GM12878 (cell line): ENCODE measurements around the gene CEP131. TPM values are rescaled to one million over a fixed set of nuclear protein-coding genes. Genes with fewer than 3 reads are reported as not detected.

Experiments used
- ATAC-seq: fragments of 200-7000 bp; cut with Tn5 transposase; 3 replicates; pipeline ENCODE4 v1.9.1; 2020; ENCODE audit warnings: mild to moderate bottlenecking, moderate library complexity
- BruUV-seq: library from RNA; stranded (reverse); fragments of 400-500 nt; replicated peaks from 2 replicates; lab custom pipeline; 2021; lab: Mats Ljungman, UMichigan
- CTCF ChIA-PET: fragments of 300-600 bp; sonication (Branson Sonifier 250); formaldehyde crosslinking; extraction: SDS; loops from one replicate; lab custom pipeline; 2021; ENCODE audit warnings: inconsistent platforms; lab: Yijun Ruan, JAX
- POLR2A ChIA-PET: fragments of 350-600 bp; formaldehyde crosslinking; extraction: SDS; loops from one replicate; lab custom pipeline; 2021; ENCODE audit warnings: inconsistent platforms; lab: Charles Lee
- RAD21 ChIA-PET: fragments of 300-600 bp; sonication (Branson Sonifier 250); formaldehyde crosslinking; loops from one replicate; lab custom pipeline; 2023; ENCODE audit warnings: antibody characterized with exemption; ENCODE audit not compliant: unreplicated experiment; lab: Charles Lee
- SMC1A ChIA-PET: fragments of 300-600 bp; sonication (Branson Sonifier 250); formaldehyde crosslinking; loops from one replicate; lab custom pipeline; 2023; ENCODE audit not compliant: unreplicated experiment, uncharacterized antibody; lab: Charles Lee
- DNase-seq: peaks from one replicate; pipeline ENCODE4 v3.0.0-alpha.2; 2011; ENCODE audit warnings: low read depth, low spot score
- FAIRE-seq: peaks from 3 replicates; lab custom pipeline; 2011; peaks lifted over from hg19 to GRCh38; lab: Jason Lieb, UNC
- H2AFZ ChIP-seq: 2 replicates; pipeline ENCODE4 v1.6.0; 2011; ENCODE audit warnings: low read depth, low read length, control low read depth; ENCODE audit not compliant: control insufficient read depth
- H3K27ac ChIP-seq: 2 replicates; pipeline ENCODE4 v1.5.1; 2011; ENCODE audit warnings: control low read depth; ENCODE audit not compliant: control insufficient read depth, insufficient read depth
- H3K27me3 ChIP-seq, 2 experiments: replicated peaks in 1 of 2; 2 replicates each; pipeline versions ENCODE4 v1.6.0 to v1.6.1; 2011; ENCODE audit warnings: low read length in 1 of 2; ENCODE audit not compliant: control insufficient read depth in 2 of 2, insufficient read depth in 2 of 2
- H3K36me3 ChIP-seq, 2 experiments: 2 replicates each; pipeline ENCODE4 v1.5.1; 2011; ENCODE audit warnings: low read length in 1 of 2; ENCODE audit not compliant: control insufficient read depth in 2 of 2, insufficient read depth in 2 of 2
- H3K4me1 ChIP-seq: 2 replicates; pipeline ENCODE4 v1.6.1; 2011; ENCODE audit warnings: mild to moderate bottlenecking, low read length, moderate library complexity, mixed read lengths; ENCODE audit not compliant: control insufficient read depth, insufficient read depth
- H3K4me2 ChIP-seq: 2 replicates; pipeline ENCODE4 v1.6.0; 2011; ENCODE audit warnings: control low read depth; ENCODE audit not compliant: control insufficient read depth, insufficient read depth
- H3K4me3 ChIP-seq: fragments of 200-600 bp; sonication (generic); 2 replicates; pipeline ENCODE4 v1.5.1; 2016
- H3K79me2 ChIP-seq: 2 replicates; pipeline ENCODE4 v1.6.0; 2011; ENCODE audit warnings: low read length; ENCODE audit not compliant: control insufficient read depth, insufficient read depth
- H3K9ac ChIP-seq: 2 replicates; pipeline ENCODE4 v1.8.0; 2011; ENCODE audit warnings: low read length, control low read depth, mixed read lengths; ENCODE audit not compliant: control insufficient read depth, insufficient read depth
- H3K9me3 ChIP-seq: replicated peaks from 3 replicates; pipeline ENCODE4 v1.5.1; 2011; ENCODE audit warnings: mild to moderate bottlenecking, low read length; ENCODE audit not compliant: control insufficient read depth, insufficient read depth
- H4K20me1 ChIP-seq: 2 replicates; pipeline ENCODE4 v1.6.0; 2011; ENCODE audit not compliant: control insufficient read depth, insufficient read depth
- BMI1 ChIP-seq: fragments of 450-650 bp; IDR thresholded peaks from 2 replicates; pipeline ENCODE4 v1.6.1; 2016; ENCODE audit warnings: mild to moderate bottlenecking, moderate library complexity, borderline replicate concordance
- CBFB ChIP-seq: IDR thresholded peaks from 2 replicates; pipeline ENCODE4 v1.6.1; 2016; ENCODE audit warnings: antibody characterized with exemption, low read depth
- HCFC1 ChIP-seq: fragments of 150-350 bp; IDR thresholded peaks from 2 replicates; pipeline ENCODE4 v1.6.1; 2014; ENCODE audit warnings: low read length
- NFYA ChIP-seq: IDR thresholded peaks from 2 replicates; pipeline ENCODE4 v1.6.1; 2011; ENCODE audit warnings: low read depth, mild to moderate bottlenecking, low read length, improper control_type of control experiment, borderline replicate concordance
- RELA ChIP-seq: fragments of 450-650 bp; IDR thresholded peaks from 2 replicates; pipeline ENCODE4 v1.8.0; 2014; ENCODE audit warnings: borderline replicate concordance; ENCODE audit not compliant: partially characterized antibody
- TARDBP ChIP-seq: IDR thresholded peaks from 2 replicates; pipeline ENCODE4 v1.6.1; 2016; ENCODE audit warnings: borderline replicate concordance
- WGBS: methylation state at CpG from one replicate; pipeline ENCODE4 v1.1.6; 2016; ENCODE audit warnings: low lambda C conversion rate; ENCODE audit not compliant: insufficient replicate concordance, insufficient coverage; ENCODE audit errors: missing lambda C conversion rate; 5-methylcytosine and 5-hydroxymethylcytosine counted together
- in situ Hi-C: fragments of 300-500 bp; cut with MboI; formaldehyde crosslinking; loops from 9 replicates; pipeline ENCODE4 v1.14.3; 2018; ENCODE audit warnings: mixed read lengths
- intact Hi-C: fragments of 100-400 bp; cut with micrococcal nuclease; formaldehyde crosslinking; loops from one replicate; pipeline ENCODE4 v1.14.2; 2022; ENCODE audit not compliant: unreplicated experiment
- polyA plus RNA-seq, 11 experiments: library from polyadenylated mRNA; depleted of rRNA in 4 of 11; unstranded in 6 of 11; stranded (reverse) in 5 of 11; fragments of >200 nt; fragmentation: Nextera tagmentation in 4 of 11; fragmentation: Illumina TruSeq in 1 of 11; extraction: Ambion mirVana in 4 of 11; extraction: Trizol in 1 of 11; gene quantifications; 1 replicate in 1 of 11; 2 replicates in 10 of 11; pipeline versions ENCODE4 v1.2.1 to v1.2.3, GENCODE V29; 2011 to 2016; ENCODE audit warnings: inconsistent platforms in 2 of 11, missing spikeins in 2 of 11, low read depth in 1 of 11
- total RNA-seq, 4 experiments: library from RNA; depleted of rRNA in 3 of 4; stranded (reverse); fragments of >200 nt in 3 of 4; fragmentation: Illumina TruSeq in 1 of 4; extraction: Trizol in 1 of 4; gene quantifications; 2 replicates each; pipeline versions ENCODE4 v1.2.1 to v1.2.3, GENCODE V29; 2013 to 2021
- TF ChIP-seq, protein P1 (sequence below): fragments of 450-650 bp; IDR thresholded peaks from 2 replicates; pipeline ENCODE4 v1.6.1; 2017; ENCODE audit warnings: borderline replicate concordance
- TF ChIP-seq, protein P2 (sequence below): fragments of 450-650 bp; IDR thresholded peaks from 2 replicates; pipeline ENCODE4 v1.6.1; 2014; ENCODE audit warnings: mild to moderate bottlenecking
- TF ChIP-seq, protein P3 (sequence below): IDR thresholded peaks from 2 replicates; pipeline ENCODE4 v1.6.1; 2011; ENCODE audit warnings: low read depth, mild to moderate bottlenecking, low read length, moderate library complexity, borderline replicate concordance; ENCODE audit errors: extremely low read depth
- TF ChIP-seq, protein P4 (sequence below): fragments of 450-650 bp; IDR thresholded peaks from 2 replicates; pipeline ENCODE4 v1.6.1; 2017; ENCODE audit warnings: mild to moderate bottlenecking, low read depth, inconsistent platforms; ENCODE audit not compliant: poor library complexity, severe bottlenecking
- TF ChIP-seq, protein P5 (sequence below): IDR thresholded peaks from 2 replicates; pipeline ENCODE4 v1.6.1; 2012; ENCODE audit warnings: low read depth, low read length, improper control_type of control experiment

Gene CEP131
- total and polyA plus RNA-seq, 10 of the 15 experiments (the other 5 are each of a cell fraction or from before 2014, with no cell fraction given) = 0.05 to 17.3 (median 6.7) TPM

DNA sequence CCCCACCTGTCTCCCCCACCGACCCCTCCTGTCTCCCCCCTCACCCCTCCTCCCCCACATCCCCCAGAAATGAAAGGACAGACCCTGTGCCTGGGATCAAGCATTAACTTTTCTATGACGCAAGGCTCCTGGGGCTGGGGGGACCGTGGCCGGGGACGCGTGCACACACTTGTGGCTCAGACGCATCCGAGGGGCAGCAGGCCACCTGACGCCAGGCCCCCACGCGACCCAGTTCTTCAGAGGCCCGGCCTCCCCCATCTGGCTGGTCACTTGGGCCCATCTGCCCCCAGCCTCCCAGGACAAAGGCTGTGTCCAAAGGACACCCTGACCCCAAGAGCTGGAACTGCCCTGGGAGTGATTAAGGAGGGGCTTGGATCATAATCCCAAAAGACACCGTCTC is 71.5 kb downstream of the CEP131 start:
- Histone ChIP-seq H2AFZ (no peak overlapping the region), H3K27me3 (no peaks in the 10 kb centered on the region), H3K4me1 (no peaks in the 10 kb centered on the region), H3K4me3 (no peak overlapping the region), H3K79me2 (no peaks in the 10 kb centered on the region), H3K9ac (no peak overlapping the region), H4K20me1 (no peaks in the 10 kb centered on the region), H3K9me3 (no peaks in the 10 kb centered on the region), H3K27ac (no peak overlapping the region), H3K4me2 (no peak overlapping the region)
- ChIA-PET RAD21 (no interaction called here), CTCF (interaction anchor here (0.6 kb wide), 1 partner anchor 95 kb away, joined by 3 read pairs; no protein-coding TSS in a partner anchor), SMC1A (no interaction called here), POLR2A (no interaction called here)
- DNase-seq = no peak
- no peak for ATAC-seq
- in situ Hi-C loops = no loop called here
- FAIRE-seq = no peak
- intact Hi-C loops = no loop called here
- no TSS peak for BruUV-seq
- 70% methylated on average over 12 of the region's 13 CpGs for WGBS
- TF ChIP-seq HCFC1 = no peak
- TF ChIP-seq TARDBP = no peak
- TF ChIP-seq NFYA = no peak
- TF ChIP-seq, protein P1, sequence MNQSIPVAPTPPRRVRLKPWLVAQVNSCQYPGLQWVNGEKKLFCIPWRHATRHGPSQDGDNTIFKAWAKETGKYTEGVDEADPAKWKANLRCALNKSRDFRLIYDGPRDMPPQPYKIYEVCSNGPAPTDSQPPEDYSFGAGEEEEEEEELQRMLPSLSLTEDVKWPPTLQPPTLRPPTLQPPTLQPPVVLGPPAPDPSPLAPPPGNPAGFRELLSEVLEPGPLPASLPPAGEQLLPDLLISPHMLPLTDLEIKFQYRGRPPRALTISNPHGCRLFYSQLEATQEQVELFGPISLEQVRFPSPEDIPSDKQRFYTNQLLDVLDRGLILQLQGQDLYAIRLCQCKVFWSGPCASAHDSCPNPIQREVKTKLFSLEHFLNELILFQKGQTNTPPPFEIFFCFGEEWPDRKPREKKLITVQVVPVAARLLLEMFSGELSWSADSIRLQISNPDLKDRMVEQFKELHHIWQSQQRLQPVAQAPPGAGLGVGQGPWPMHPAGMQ = no peak
- TF ChIP-seq, protein P2, sequence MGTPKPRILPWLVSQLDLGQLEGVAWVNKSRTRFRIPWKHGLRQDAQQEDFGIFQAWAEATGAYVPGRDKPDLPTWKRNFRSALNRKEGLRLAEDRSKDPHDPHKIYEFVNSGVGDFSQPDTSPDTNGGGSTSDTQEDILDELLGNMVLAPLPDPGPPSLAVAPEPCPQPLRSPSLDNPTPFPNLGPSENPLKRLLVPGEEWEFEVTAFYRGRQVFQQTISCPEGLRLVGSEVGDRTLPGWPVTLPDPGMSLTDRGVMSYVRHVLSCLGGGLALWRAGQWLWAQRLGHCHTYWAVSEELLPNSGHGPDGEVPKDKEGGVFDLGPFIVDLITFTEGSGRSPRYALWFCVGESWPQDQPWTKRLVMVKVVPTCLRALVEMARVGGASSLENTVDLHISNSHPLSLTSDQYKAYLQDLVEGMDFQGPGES = no peak
- TF ChIP-seq RELA = no peak
- TF ChIP-seq, protein P3, sequence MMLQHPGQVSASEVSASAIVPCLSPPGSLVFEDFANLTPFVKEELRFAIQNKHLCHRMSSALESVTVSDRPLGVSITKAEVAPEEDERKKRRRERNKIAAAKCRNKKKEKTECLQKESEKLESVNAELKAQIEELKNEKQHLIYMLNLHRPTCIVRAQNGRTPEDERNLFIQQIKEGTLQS = no peak
- TF ChIP-seq, protein P4, sequence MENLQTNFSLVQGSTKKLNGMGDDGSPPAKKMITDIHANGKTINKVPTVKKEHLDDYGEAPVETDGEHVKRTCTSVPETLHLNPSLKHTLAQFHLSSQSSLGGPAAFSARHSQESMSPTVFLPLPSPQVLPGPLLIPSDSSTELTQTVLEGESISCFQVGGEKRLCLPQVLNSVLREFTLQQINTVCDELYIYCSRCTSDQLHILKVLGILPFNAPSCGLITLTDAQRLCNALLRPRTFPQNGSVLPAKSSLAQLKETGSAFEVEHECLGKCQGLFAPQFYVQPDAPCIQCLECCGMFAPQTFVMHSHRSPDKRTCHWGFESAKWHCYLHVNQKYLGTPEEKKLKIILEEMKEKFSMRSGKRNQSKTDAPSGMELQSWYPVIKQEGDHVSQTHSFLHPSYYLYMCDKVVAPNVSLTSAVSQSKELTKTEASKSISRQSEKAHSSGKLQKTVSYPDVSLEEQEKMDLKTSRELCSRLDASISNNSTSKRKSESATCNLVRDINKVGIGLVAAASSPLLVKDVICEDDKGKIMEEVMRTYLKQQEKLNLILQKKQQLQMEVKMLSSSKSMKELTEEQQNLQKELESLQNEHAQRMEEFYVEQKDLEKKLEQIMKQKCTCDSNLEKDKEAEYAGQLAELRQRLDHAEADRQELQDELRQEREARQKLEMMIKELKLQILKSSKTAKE = no peak
- TF ChIP-seq CBFB = no peak
- TF ChIP-seq BMI1 = no peak
- TF ChIP-seq, protein P5, sequence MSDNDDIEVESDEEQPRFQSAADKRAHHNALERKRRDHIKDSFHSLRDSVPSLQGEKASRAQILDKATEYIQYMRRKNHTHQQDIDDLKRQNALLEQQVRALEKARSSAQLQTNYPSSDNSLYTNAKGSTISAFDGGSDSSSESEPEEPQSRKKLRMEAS = no peak
- TF ChIP-seq, all 136 proteins: peak for 0
- H3K36me3 ChIP-seq = no peaks in the 10 kb centered on the region
